ENCODE results near the gene QPRT.

QPRT gene

DNA sequence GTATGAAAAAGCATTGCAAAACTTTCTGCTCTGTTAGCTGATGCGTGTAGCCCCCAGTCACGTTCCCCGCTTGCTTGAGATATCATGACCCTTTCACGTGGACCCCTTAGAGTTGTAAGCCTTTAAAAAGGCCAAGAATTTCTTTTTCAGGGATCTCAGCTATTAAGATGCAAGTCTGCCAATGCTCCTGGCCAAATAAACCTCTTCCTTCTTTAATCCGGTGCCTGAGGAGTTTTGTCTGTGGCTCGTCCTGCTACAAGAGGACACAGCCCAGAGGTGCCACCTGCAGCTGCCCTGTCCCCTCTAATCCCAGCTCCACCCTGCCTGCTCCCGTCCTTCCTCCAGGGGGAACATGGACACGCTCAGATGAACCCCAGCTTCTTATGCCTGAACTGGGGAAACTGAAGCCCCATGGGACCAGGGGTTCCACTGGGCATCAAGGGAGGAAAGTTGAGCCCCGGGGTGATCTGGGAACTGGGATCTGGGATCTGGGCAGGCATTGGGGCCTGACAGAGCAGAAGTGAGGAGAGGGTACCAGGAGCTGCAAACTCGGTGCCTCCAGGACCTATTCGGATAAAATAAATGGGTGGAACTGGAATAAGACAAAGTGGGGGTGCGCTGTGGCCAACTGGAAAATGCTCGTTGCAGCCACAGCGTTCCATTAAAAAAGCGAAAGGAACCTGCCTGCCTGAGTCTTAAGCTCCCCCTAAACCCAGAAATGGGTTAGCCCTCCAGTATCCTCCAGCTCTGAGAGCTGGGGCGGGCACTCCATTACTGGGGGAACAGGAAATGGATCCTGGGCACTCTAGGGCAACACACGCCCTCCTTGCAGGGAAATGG is 19.7 kb downstream of the QPRT start:
- no peak for ATAC-seq (ENCODE audit: low read depth)
- DNase-seq (ENCODE audit: low spot score), result no peak
- H3K4me3 ChIP-seq (ENCODE audit: severe bottlenecking), result no peak overlapping the region

GRCh38 chr16:29699324-29700219 is 20.6 kb downstream of the QPRT start:
- DNase-seq (ENCODE audit: low spot score), result no peak
- no peaks in the 10 kb centered on the region for H3K36me3 ChIP-seq (ENCODE audit: low read depth)
- H3K9me3 ChIP-seq (ENCODE audit: severe bottlenecking), result no peaks in the 10 kb centered on the region
- no peaks in the 10 kb centered on the region for H3K27me3 ChIP-seq (ENCODE audit: insufficient read depth, poor library complexity, severe bottlenecking)
- ATAC-seq (ENCODE audit: low read depth), result no peak
- TF ChIP-seq, protein P1, sequence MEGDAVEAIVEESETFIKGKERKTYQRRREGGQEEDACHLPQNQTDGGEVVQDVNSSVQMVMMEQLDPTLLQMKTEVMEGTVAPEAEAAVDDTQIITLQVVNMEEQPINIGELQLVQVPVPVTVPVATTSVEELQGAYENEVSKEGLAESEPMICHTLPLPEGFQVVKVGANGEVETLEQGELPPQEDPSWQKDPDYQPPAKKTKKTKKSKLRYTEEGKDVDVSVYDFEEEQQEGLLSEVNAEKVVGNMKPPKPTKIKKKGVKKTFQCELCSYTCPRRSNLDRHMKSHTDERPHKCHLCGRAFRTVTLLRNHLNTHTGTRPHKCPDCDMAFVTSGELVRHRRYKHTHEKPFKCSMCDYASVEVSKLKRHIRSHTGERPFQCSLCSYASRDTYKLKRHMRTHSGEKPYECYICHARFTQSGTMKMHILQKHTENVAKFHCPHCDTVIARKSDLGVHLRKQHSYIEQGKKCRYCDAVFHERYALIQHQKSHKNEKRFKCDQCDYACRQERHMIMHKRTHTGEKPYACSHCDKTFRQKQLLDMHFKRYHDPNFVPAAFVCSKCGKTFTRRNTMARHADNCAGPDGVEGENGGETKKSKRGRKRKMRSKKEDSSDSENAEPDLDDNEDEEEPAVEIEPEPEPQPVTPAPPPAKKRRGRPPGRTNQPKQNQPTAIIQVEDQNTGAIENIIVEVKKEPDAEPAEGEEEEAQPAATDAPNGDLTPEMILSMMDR (IDR thresholded peaks at IDR 0.05; ENCODE audit: poor library complexity, severe bottlenecking), result no peak
- H3K4me3 ChIP-seq (ENCODE audit: severe bottlenecking), result no peak overlapping the region
- H3K27ac ChIP-seq (ENCODE audit: poor library complexity, severe bottlenecking), result no peak overlapping the region
- H3K4me1 ChIP-seq (ENCODE audit: insufficient read depth, poor library complexity, severe bottlenecking), result no peaks in the 10 kb centered on the region

More for the DNA sequence above, 19.7 kb downstream of the QPRT start:
- H3K27ac ChIP-seq (ENCODE audit: poor library complexity, severe bottlenecking), result no peak overlapping the region
- TF ChIP-seq, protein P1 (IDR thresholded peaks at IDR 0.05; ENCODE audit: poor library complexity, severe bottlenecking), result no peak
- no peaks in the 10 kb centered on the region for H3K27me3 ChIP-seq (ENCODE audit: insufficient read depth, poor library complexity, severe bottlenecking)
- H3K4me1 ChIP-seq (ENCODE audit: insufficient read depth, poor library complexity, severe bottlenecking), result no peaks in the 10 kb centered on the region
- H3K36me3 ChIP-seq (ENCODE audit: low read depth), result no peaks in the 10 kb centered on the region
- H3K9me3 ChIP-seq (ENCODE audit: severe bottlenecking), result no peaks in the 10 kb centered on the region

DNA sequence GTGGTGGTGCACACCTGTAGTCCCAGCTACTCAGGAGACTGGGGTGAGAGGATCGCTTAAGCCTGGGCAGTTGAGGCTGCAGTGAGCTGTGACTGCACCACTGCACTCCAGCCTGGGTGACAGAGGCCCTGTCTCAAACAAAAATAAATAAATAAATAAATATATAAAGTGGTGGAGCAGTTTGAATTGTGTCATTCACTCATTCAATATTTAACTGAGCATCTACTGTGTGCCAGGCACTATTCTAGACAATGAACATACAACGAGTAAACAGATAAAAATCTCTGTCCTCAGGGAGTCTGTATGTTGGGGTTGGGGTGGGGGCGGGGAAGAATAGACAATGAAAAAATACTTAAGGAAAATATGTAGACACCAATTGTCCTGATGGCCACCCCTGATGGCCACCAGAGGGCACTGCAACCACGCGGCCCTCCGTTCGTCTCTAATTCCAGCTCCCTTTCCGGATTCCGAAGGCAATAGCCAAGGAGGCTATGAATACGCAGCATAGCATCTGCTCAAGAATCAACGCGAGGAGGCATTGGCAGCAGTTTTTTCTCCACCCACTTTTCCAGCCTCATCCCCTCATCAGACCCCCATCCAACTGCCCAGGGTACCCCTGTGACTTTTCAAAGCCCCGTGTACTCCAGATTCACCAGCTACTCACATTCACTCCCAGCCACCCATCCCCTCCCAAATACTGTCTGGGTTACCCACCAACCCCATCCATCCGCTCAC is 21.4 kb downstream of the QPRT start:
- TF ChIP-seq, protein P1 (IDR thresholded peaks at IDR 0.05; ENCODE audit: poor library complexity, severe bottlenecking), result peak; percentile 91
- H3K27ac ChIP-seq (ENCODE audit: poor library complexity, severe bottlenecking), result no peak overlapping the region
- H3K9me3 ChIP-seq (ENCODE audit: severe bottlenecking), result no peaks in the 10 kb centered on the region
- H3K27me3 ChIP-seq (ENCODE audit: insufficient read depth, poor library complexity, severe bottlenecking), result no peaks in the 10 kb centered on the region
- DNase-seq (ENCODE audit: low spot score) (no peak), ATAC-seq (ENCODE audit: low read depth) (peak; percentile 89)
- no peaks in the 10 kb centered on the region for H3K4me1 ChIP-seq (ENCODE audit: insufficient read depth, poor library complexity, severe bottlenecking)
- H3K36me3 ChIP-seq (ENCODE audit: low read depth), result no peaks in the 10 kb centered on the region
- H3K4me3 ChIP-seq (ENCODE audit: severe bottlenecking), result no peak overlapping the region

DNA sequence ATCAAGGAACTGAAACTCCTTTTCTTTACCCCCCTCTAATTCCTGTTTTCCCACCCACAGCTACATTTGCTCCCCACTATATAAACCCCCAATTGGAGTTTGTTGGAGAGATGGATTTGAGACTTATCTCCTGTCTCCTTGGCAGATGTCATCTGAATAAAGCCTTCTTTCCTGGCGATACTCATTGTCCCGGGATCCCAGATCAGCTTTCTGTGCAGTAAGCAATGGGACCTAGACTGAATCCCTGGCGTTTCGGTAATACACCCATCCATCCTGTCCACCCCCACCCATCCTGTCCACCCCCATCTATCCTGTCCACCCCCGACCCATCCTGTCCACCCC is 22.2 kb downstream of the QPRT start:
- no peaks in the 10 kb centered on the region for H3K36me3 ChIP-seq (ENCODE audit: low read depth)
- no peak overlapping the region for H3K27ac ChIP-seq (ENCODE audit: poor library complexity, severe bottlenecking)
- H3K27me3 ChIP-seq (ENCODE audit: insufficient read depth, poor library complexity, severe bottlenecking), result no peaks in the 10 kb centered on the region
- TF ChIP-seq, protein P1 (IDR thresholded peaks at IDR 0.05; ENCODE audit: poor library complexity, severe bottlenecking), result no peak
- no peak overlapping the region for H3K4me3 ChIP-seq (ENCODE audit: severe bottlenecking)
- ATAC-seq (ENCODE audit: low read depth) (no peak), DNase-seq (ENCODE audit: low spot score) (no peak)
- H3K9me3 ChIP-seq (ENCODE audit: severe bottlenecking), result no peaks in the 10 kb centered on the region
- H3K4me1 ChIP-seq (ENCODE audit: insufficient read depth, poor library complexity, severe bottlenecking), result no peaks in the 10 kb centered on the region

Data from RWPE2 (cell line).